GM12872 (cell line): Measurements from ENCODE around the gene DYNC1LI1.

ENCODE experiments used
- CTCF ChIP-seq: IDR thresholded peaks from 3 replicates; pipeline ENCODE4 v1.5.1; 2011; ENCODE audit warnings: low read depth, mild to moderate bottlenecking, low read length, moderate library complexity; ENCODE audit not compliant: insufficient read depth

Gene DYNC1LI1

GRCh38 chr3:32498252-32498651 lies 72.4 kb downstream of the DYNC1LI1 start:
- no peak for TF ChIP-seq CTCF

GRCh38 chr3:32495609-32496008 lies 75.0 kb downstream of the DYNC1LI1 start:
- TF ChIP-seq CTCF, result no peak

- no peak for TF ChIP-seq CTCF
Observed at GRCh38 chr3:32495085-32495484, 75.6 kb downstream of the DYNC1LI1 start.

GRCh38 chr3:32493437-32494414 lies 76.9 kb downstream of the DYNC1LI1 start:
- TF ChIP-seq CTCF, result no peak

GRCh38 chr3:32492684-32493436 lies 77.8 kb downstream of the DYNC1LI1 start:
- TF ChIP-seq CTCF, result no peak

- no peak for TF ChIP-seq CTCF
Observed at GRCh38 chr3:32488474-32489008, 82.1 kb downstream of the DYNC1LI1 start.
